ENCODE data around the gene DPM3. TPM values are rescaled to one million over a fixed set of nuclear protein-coding genes. Genes with fewer than 3 reads are reported as not detected.
A peak's percentile ranks its signal among the peaks of the same experiment; 100 is the strongest.

Gene DPM3
- total and polyA plus RNA-seq, 2 of the 13 experiments (the other 11 are each of a cell fraction or from before 2014, with no cell fraction given): 23.2 to 53.4 TPM

GRCh38 chr1:155128755-155129473 lies 11.4 kb downstream of the DPM3 start (continued):
- no peak for TF ChIP-seq NCOA5 (CRISPR knock-in tag; IDR thresholded peaks at IDR 0.05)
- no peak for TF ChIP-seq TERF1 (CRISPR knock-in tag; IDR thresholded peaks at IDR 0.05)
- TF ChIP-seq XRCC5 (optimal IDR thresholded peaks at IDR 0.05; ENCODE audit: low read length): no peak
- no peak for TF ChIP-seq TP53 (CRISPR knock-in tag; conservative IDR thresholded peaks at IDR 0.05)
- TF ChIP-seq KAT8 (CRISPR knock-in tag; IDR thresholded peaks at IDR 0.05): peak; percentile 68; the same call in 1 of the 2 replicates
- no peak for TF ChIP-seq ZNF772 (CRISPR knock-in tag; IDR thresholded peaks at IDR 0.05)
- TF ChIP-seq ZNF770 (CRISPR knock-in tag; IDR thresholded peaks at IDR 0.05): no peak; the same call in 1 of the 2 replicates
- peak; percentile 90 for TF ChIP-seq ZNF652 (CRISPR knock-in tag; IDR thresholded peaks at IDR 0.05; ENCODE audit: borderline replicate concordance, low read depth)
- no peak for TF ChIP-seq ZBTB7A (CRISPR knock-in tag; IDR thresholded peaks at IDR 0.05)
- TF ChIP-seq HNF4G (IDR thresholded peaks at IDR 0.05; ENCODE audit: borderline replicate concordance, low read depth, low read length): peak; percentile 95
- peak; percentile 97 for TF ChIP-seq HNF4G (CRISPR knock-in tag; IDR thresholded peaks at IDR 0.05; ENCODE audit: borderline replicate concordance, low read depth)
- TF ChIP-seq, protein P1, sequence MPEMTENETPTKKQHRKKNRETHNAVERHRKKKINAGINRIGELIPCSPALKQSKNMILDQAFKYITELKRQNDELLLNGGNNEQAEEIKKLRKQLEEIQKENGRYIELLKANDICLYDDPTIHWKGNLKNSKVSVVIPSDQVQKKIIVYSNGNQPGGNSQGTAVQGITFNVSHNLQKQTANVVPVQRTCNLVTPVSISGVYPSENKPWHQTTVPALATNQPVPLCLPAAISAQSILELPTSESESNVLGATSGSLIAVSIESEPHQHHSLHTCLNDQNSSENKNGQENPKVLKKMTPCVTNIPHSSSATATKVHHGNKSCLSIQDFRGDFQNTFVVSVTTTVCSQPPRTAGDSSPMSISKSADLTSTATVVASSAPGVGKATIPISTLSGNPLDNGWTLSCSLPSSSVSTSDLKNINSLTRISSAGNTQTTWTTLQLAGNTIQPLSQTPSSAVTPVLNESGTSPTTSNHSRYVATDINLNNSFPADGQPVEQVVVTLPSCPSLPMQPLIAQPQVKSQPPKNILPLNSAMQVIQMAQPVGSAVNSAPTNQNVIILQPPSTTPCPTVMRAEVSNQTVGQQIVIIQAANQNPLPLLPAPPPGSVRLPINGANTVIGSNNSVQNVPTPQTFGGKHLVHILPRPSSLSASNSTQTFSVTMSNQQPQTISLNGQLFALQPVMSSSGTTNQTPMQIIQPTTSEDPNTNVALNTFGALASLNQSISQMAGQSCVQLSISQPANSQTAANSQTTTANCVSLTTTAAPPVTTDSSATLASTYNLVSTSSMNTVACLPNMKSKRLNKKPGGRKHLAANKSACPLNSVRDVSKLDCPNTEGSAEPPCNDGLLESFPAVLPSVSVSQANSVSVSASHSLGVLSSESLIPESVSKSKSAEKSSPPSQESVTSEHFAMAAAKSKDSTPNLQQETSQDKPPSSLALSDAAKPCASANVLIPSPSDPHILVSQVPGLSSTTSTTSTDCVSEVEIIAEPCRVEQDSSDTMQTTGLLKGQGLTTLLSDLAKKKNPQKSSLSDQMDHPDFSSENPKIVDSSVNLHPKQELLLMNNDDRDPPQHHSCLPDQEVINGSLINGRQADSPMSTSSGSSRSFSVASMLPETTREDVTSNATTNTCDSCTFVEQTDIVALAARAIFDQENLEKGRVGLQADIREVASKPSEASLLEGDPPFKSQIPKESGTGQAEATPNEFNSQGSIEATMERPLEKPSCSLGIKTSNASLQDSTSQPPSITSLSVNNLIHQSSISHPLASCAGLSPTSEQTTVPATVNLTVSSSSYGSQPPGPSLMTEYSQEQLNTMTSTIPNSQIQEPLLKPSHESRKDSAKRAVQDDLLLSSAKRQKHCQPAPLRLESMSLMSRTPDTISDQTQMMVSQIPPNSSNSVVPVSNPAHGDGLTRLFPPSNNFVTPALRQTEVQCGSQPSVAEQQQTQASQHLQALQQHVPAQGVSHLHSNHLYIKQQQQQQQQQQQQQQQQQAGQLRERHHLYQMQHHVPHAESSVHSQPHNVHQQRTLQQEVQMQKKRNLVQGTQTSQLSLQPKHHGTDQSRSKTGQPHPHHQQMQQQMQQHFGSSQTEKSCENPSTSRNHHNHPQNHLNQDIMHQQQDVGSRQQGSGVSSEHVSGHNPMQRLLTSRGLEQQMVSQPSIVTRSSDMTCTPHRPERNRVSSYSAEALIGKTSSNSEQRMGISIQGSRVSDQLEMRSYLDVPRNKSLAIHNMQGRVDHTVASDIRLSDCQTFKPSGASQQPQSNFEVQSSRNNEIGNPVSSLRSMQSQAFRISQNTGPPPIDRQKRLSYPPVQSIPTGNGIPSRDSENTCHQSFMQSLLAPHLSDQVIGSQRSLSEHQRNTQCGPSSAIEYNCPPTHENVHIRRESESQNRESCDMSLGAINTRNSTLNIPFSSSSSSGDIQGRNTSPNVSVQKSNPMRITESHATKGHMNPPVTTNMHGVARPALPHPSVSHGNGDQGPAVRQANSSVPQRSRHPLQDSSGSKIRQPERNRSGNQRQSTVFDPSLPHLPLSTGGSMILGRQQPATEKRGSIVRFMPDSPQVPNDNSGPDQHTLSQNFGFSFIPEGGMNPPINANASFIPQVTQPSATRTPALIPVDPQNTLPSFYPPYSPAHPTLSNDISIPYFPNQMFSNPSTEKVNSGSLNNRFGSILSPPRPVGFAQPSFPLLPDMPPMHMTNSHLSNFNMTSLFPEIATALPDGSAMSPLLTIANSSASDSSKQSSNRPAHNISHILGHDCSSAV (CRISPR knock-in tag; IDR thresholded peaks at IDR 0.05; ENCODE audit: borderline replicate concordance): no peak
- no peak for TF ChIP-seq ZFP1 (CRISPR knock-in tag; IDR thresholded peaks at IDR 0.05)
- TF ChIP-seq ZBTB33 (CRISPR knock-in tag; IDR thresholded peaks at IDR 0.05): no peak
- TF ChIP-seq HMG20B (CRISPR knock-in tag; conservative IDR thresholded peaks at IDR 0.05): no peak
- no peak for TF ChIP-seq TOE1 (CRISPR knock-in tag; IDR thresholded peaks at IDR 0.05)
- TF ChIP-seq NR2F6 (IDR thresholded peaks at IDR 0.05): peak; percentile 77
- peak; percentile 88 for TF ChIP-seq NR2F6 (CRISPR knock-in tag; IDR thresholded peaks at IDR 0.05)
